Fibroblast of villous mesenchyme (primary cell): ENCODE measurements around the gene KCNMA1. TPM values are rescaled to one million over a fixed set of nuclear protein-coding genes. Genes with fewer than 3 reads are reported as not detected.

Experiments used
- DNase-seq: peaks from one replicate; pipeline ENCODE4 v3.0.0-alpha.2; 2010; ENCODE audit warnings: low read depth
- H3K4me3 ChIP-seq: 2 replicates; pipeline ENCODE4 v1.5.1; 2011; ENCODE audit warnings: low read depth, mild to moderate bottlenecking, low read length
- CTCF ChIP-seq: IDR thresholded peaks from 2 replicates; pipeline ENCODE4 v1.5.1; 2012; ENCODE audit warnings: low read depth, mild to moderate bottlenecking, low read length; ENCODE audit not compliant: insufficient read depth
- total RNA-seq: library from RNA; depleted of rRNA; stranded (reverse); fragments of >200 nt; gene quantifications from 2 replicates; pipeline ENCODE4 v1.2.3, GENCODE V29; 2012

The KCNMA1 gene
- total RNA-seq, 1 donor = 36.7 TPM

- TF ChIP-seq CTCF = no peak
- DNase-seq = no peak
- no peak overlapping the region for H3K4me3 ChIP-seq
Observed at GRCh38 chr10:77361831-77362230, 275.8 kb downstream of the KCNMA1 start.

- no peak for DNase-seq
- H3K4me3 ChIP-seq = no peak overlapping the region
- no peak for TF ChIP-seq CTCF
Observed at GRCh38 chr10:77361426-77361825, 276.2 kb downstream of the KCNMA1 start.

GRCh38 chr10:77360835-77361234, 276.8 kb downstream of the KCNMA1 start:
- no peak overlapping the region for H3K4me3 ChIP-seq
- TF ChIP-seq CTCF = no peak
- DNase-seq = no peak

- no peak for TF ChIP-seq CTCF
- no peak overlapping the region for H3K4me3 ChIP-seq
- no peak for DNase-seq
Observed at GRCh38 chr10:77359950-77360520, 277.6 kb downstream of the KCNMA1 start.

GRCh38 chr10:77359287-77359691, 278.3 kb downstream of the KCNMA1 start:
- no peak for TF ChIP-seq CTCF
- H3K4me3 ChIP-seq = no peak overlapping the region
- no peak for DNase-seq

GRCh38 chr10:77358656-77359055, 279.0 kb downstream of the KCNMA1 start:
- no peak for TF ChIP-seq CTCF
- H3K4me3 ChIP-seq = no peak overlapping the region
- no peak for DNase-seq
